22Rv1 (cell line): ENCODE results near the gene SH3BP2.

Source experiments
- H3K27ac ChIP-seq: fragments of 450-650 bp; 2 replicates; pipeline ENCODE4 v1.5.1; 2017
- CTCF ChIP-seq: fragments of 450-650 bp; IDR thresholded peaks from 2 replicates; pipeline ENCODE4 v1.5.1; 2017; ENCODE audit warnings: mild to moderate bottlenecking
- ZFX ChIP-seq: fragments of 450-650 bp; IDR thresholded peaks from 2 replicates; pipeline ENCODE4 v1.6.1; 2017; ENCODE audit warnings: antibody characterized with exemption, borderline replicate concordance

The SH3BP2 gene

GRCh38 chr4:2812612-2813354 lies 19.9 kb downstream of the SH3BP2 start:
- H3K27ac ChIP-seq = peak overlapping the region; percentile 88
- TF ChIP-seq ZFX = no peak
- TF ChIP-seq CTCF = no peak; the same call in 1 of the 2 replicates

- TF ChIP-seq CTCF = no peak
- TF ChIP-seq ZFX = no peak
- peak overlapping the region; percentile 88 for H3K27ac ChIP-seq
Measured at GRCh38 chr4:2813446-2814405, 20.8 kb downstream of the SH3BP2 start.

DNA sequence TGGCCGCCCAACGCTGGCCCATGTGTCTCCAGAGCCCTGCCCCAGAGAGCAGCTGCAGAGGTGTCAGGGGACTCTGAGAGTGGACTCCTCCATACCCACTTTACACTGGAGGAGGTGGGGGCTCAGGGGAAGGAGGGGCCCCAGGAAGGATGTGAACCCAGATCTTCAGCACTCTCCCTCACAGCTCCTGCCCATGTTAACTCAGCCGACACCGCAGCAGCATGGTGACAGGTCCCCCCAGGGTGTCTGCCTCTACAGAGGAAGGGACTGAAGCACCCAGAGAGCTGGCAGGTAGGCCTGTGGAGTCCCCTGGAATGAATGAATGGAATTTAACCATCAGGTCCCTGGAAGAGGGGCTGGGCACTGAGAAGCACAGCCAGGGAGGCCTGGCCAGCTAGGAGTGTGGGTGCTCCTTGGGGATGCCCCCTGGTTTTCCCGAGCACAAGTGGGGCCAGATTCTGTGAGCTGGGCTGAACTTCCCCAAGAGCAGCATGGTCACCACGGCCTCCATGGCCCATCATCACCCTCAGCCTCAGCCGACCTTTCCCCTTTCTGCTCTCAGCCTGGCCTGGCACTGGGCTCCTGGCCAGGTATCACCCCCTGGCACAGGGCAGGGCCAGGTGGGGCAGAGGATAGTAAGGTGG lies 21.9 kb downstream of the SH3BP2 start:
- H3K27ac ChIP-seq = no peak overlapping the region
- TF ChIP-seq CTCF (no peak), ZFX (no peak)

DNA sequence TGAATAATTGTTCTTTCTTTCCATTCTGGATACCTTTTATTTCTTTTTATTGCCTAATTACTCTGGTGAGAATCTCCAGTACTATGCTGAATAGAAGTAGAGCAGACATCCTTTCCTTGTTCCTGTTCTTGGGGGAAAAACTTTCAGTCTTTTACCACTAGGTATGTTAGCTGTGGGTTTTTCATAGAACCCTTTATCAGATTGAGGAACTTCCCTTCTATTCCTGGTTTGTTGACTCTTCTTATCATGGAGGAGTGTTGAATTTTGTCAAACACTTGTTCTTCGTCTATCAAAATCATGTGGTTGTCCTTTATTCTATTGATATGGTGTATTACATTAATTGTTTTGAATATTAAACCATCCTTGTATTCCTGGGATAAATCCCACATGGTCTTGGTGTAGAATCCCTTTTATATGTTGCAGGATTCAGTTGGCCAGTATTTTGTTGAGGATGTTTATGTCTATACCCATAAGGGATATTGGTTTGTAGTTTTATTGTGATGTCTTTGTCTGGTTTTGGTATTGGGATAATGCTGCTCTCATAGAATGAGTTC lies 23.6 kb downstream of the SH3BP2 start:
- H3K27ac ChIP-seq = peak overlapping the region; percentile 84
- TF ChIP-seq ZFX = no peak

GRCh38 chr4:2817137-2817536 lies 24.3 kb downstream of the SH3BP2 start:
- peak overlapping the region; percentile 84 for H3K27ac ChIP-seq
- TF ChIP-seq CTCF (no peak), ZFX (no peak)

DNA sequence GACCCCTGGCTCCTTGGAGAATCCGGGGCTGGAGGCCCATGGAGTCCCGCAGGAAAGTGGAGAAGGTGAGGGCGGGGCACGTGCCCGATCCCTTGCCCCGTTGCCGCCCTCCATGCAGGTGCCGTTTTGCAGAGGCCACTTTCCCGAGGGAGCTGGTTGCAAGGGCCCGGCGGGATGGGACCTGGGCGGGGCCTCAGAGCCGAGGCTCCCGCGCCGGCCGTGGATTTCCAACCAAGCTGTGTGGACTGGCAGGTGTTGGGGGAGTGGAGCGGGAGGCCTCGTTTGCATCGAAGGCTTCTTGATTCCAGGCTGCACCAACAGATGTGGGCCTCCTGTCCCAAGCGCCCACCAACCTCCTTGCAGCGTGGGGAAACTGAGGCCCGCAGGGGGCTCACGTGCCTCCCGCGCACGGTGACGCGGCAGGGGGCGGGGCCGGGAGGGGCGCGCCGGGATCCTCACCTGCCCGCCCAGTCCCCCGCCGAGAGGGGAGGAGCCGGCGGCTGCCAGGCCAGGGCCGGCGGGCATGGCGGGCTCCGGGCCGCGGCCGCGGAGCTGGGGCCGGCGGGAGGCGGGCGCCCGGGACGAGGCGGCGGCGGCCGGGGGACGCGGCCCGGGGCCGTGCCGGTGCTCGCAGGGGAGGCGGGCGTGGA lies 24.9 kb downstream of the SH3BP2 start:
- TF ChIP-seq ZFX = no peak
- no peak for TF ChIP-seq CTCF
- peak overlapping the region; percentile 84 for H3K27ac ChIP-seq
